ENCODE measurements around the gene ZNF32.

DNA sequence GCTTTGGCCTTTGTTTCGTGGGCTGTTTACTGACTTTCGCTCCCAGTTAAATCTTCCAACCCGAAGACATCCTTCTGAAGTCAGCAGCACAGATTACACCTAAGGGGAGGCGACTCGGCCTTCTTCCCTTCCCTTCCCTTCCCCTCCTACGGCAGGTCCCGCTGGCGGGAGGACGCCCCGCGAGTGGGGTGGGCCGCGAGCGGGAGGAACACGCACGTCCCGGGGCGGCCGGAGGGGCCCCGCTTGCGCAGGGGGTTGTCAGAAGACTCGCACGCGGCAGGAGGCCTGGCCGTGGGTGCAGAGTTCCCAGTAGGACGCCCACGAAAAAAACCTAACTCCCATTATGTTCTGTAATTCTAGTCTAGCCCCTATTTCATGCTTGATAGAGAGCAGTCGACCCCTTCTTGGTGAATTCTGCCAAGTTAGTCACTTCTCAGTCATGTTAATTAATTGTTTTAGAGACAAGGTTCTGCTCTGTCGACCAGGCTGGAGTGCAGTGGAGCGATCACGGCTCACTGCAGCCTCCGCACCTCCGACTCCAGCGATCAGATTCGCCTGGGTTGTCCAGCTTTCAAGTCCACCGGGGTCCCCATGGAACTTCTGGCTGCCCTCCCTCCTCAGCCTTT, 19.2 kb upstream of the ZNF32 start:
- no peak for TF ChIP-seq EZH2 (IDR thresholded peaks at IDR 0.05; ENCODE audit: low read depth, unreplicated experiment)
- TF ChIP-seq POLR2AphosphoS5 (IDR thresholded peaks at IDR 0.05; ENCODE audit: low read depth) = no peak
- TF ChIP-seq, protein P1, sequence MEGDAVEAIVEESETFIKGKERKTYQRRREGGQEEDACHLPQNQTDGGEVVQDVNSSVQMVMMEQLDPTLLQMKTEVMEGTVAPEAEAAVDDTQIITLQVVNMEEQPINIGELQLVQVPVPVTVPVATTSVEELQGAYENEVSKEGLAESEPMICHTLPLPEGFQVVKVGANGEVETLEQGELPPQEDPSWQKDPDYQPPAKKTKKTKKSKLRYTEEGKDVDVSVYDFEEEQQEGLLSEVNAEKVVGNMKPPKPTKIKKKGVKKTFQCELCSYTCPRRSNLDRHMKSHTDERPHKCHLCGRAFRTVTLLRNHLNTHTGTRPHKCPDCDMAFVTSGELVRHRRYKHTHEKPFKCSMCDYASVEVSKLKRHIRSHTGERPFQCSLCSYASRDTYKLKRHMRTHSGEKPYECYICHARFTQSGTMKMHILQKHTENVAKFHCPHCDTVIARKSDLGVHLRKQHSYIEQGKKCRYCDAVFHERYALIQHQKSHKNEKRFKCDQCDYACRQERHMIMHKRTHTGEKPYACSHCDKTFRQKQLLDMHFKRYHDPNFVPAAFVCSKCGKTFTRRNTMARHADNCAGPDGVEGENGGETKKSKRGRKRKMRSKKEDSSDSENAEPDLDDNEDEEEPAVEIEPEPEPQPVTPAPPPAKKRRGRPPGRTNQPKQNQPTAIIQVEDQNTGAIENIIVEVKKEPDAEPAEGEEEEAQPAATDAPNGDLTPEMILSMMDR (conservative IDR thresholded peaks at IDR 0.05; ENCODE audit: low read depth in 2 of 2) = no peak
